ENCODE measurements around the gene PARS2.

PARS2 gene

GRCh38 chr1:54800041-54800898, 35.9 kb upstream of the PARS2 start:
- DNase-seq: peak in 1 of 56 donors; percentile 4

- DNase-seq: no peak
Measured at GRCh38 chr1:54798769-54799641, 34.7 kb upstream of the PARS2 start.

- no peak for DNase-seq
Measured at GRCh38 chr1:54798206-54798605, 33.9 kb upstream of the PARS2 start.

- DNase-seq: no peak
Measured at GRCh38 chr1:54796902-54797301, 32.6 kb upstream of the PARS2 start.

- DNase-seq: no peak
Measured at GRCh38 chr1:54795841-54796468, 31.6 kb upstream of the PARS2 start.

- DNase-seq: peak in 4 of 56 donors; percentile 3 to 39 (median 4)
Measured at GRCh38 chr1:54795356-54795665, 31.0 kb upstream of the PARS2 start.

- no peak for DNase-seq
Measured at GRCh38 chr1:54794451-54795355, 30.4 kb upstream of the PARS2 start.

- DNase-seq: peak in 20 of 56 donors; percentile 2 to 54 (median 17)
Measured at GRCh38 chr1:54792686-54793282, 28.5 kb upstream of the PARS2 start.

GRCh38 chr1:54791880-54792522, 27.7 kb upstream of the PARS2 start:
- DNase-seq: no peak

- no peak for DNase-seq
Measured at GRCh38 chr1:54788459-54788858, 24.1 kb upstream of the PARS2 start.

- DNase-seq: no peak
Measured at GRCh38 chr1:54787604-54788003, 23.3 kb upstream of the PARS2 start.

GRCh38 chr1:54786778-54787177, 22.5 kb upstream of the PARS2 start:
- DNase-seq: no peak

GRCh38 chr1:54784066-54784465, 19.7 kb upstream of the PARS2 start:
- no peak for DNase-seq

GRCh38 chr1:54782588-54782987, 18.3 kb upstream of the PARS2 start:
- no peak for DNase-seq

- DNase-seq: no peak
Measured at GRCh38 chr1:54782156-54782555, 17.8 kb upstream of the PARS2 start.

GRCh38 chr1:54781023-54781723, 16.9 kb upstream of the PARS2 start:
- no peak for DNase-seq

- DNase-seq: no peak
Measured at GRCh38 chr1:54777431-54777830, 13.1 kb upstream of the PARS2 start.

- no peak for DNase-seq
Measured at GRCh38 chr1:54777011-54777410, 12.7 kb upstream of the PARS2 start.

Data from amygdala (tissue), 56 donors.